ENCODE measurements around the gene CHAT. TPM values are rescaled to one million over a fixed set of nuclear protein-coding genes. Genes with fewer than 3 reads are reported as not detected.

Gene CHAT
- total RNA-seq, 4 donors from 2014 or later: not detected

- ATAC-seq (ENCODE audit: low FRiP score) (no peak), DNase-seq (ENCODE audit: low spot score) (no peak)
- TF ChIP-seq CTCF (IDR thresholded peaks at IDR 0.05): no peak
These were observed 12.9 kb upstream of the CHAT start for GRCh38 chr10:49600781-49601400.

- ATAC-seq (ENCODE audit: low FRiP score) (no peak), DNase-seq (ENCODE audit: low spot score) (no peak)
- TF ChIP-seq CTCF (IDR thresholded peaks at IDR 0.05): no peak
These were observed 12.0 kb upstream of the CHAT start for GRCh38 chr10:49601857-49602256.

- no peak for TF ChIP-seq CTCF (IDR thresholded peaks at IDR 0.05)
- no peak for ATAC-seq (ENCODE audit: low FRiP score)
- peak; percentile 3 for DNase-seq (ENCODE audit: low spot score)
These were observed 11.3 kb upstream of the CHAT start for GRCh38 chr10:49602380-49603023.

- no peak for DNase-seq (ENCODE audit: low spot score)
- TF ChIP-seq CTCF (IDR thresholded peaks at IDR 0.05): no peak
- ATAC-seq (ENCODE audit: low FRiP score): no peak
These were observed 8.5 kb upstream of the CHAT start for GRCh38 chr10:49605216-49605938.

GRCh38 chr10:49605939-49606509 is 7.8 kb upstream of the CHAT start:
- peak; percentile 1 for DNase-seq (ENCODE audit: low spot score)
- no peak for TF ChIP-seq CTCF (IDR thresholded peaks at IDR 0.05)
- no peak for ATAC-seq (ENCODE audit: low FRiP score)

- DNase-seq (ENCODE audit: low spot score) (peak; percentile 28), ATAC-seq (ENCODE audit: low FRiP score) (peak; percentile 60)
- TF ChIP-seq CTCF (IDR thresholded peaks at IDR 0.05): no peak
These were observed 6.8 kb upstream of the CHAT start for GRCh38 chr10:49606981-49607535.

Data from omental fat pad (tissue), 4 donors.